Caco-2 (cell line): ENCODE data around the gene TRPM2. TPM values are rescaled to one million over a fixed set of nuclear protein-coding genes. Genes with fewer than 3 reads are reported as not detected.
A peak's percentile ranks its signal among the peaks of the same experiment; 100 is the strongest.

ENCODE experiments used
- BruUV-seq: library from RNA; stranded (reverse); fragments of 400-500 nt; replicated peaks from 2 replicates; lab custom pipeline; 2021; lab: Mats Ljungman, UMichigan
- CTCF ChIA-PET: fragments of 300-600 bp; sonication (Branson Sonifier 250); formaldehyde crosslinking; loops from one replicate; lab custom pipeline; 2022; ENCODE audit warnings: antibody characterized with exemption; lab: Charles Lee
- POLR2A ChIA-PET: fragments of 300-600 bp; sonication (Branson Sonifier 250); formaldehyde crosslinking; loops from one replicate; lab custom pipeline; 2022; ENCODE audit warnings: antibody characterized with exemption; lab: Charles Lee
- DNase-seq, 2 experiments: peaks; one replicate each; pipeline versions ENCODE4 v3.0.0 to v3.0.0-alpha.2; 2020 to 2022
- H3K27me3 ChIP-seq: replicated peaks from 2 replicates; pipeline ENCODE4 v1.6.0; 2011; ENCODE audit warnings: low read length; ENCODE audit not compliant: control insufficient read depth, insufficient read depth
- H3K36me3 ChIP-seq: 2 replicates; pipeline ENCODE4 v1.5.1; 2011; ENCODE audit warnings: low read length; ENCODE audit not compliant: control insufficient read depth, insufficient read depth
- H3K4me1 ChIP-seq: fragments of 250-450 bp; sonication (Bioruptor Pico); 2 replicates; pipeline ENCODE4 v1.5.1; 2020; ENCODE audit warnings: mild to moderate bottlenecking
- H3K4me3 ChIP-seq: 2 replicates; pipeline ENCODE4 v1.5.1; 2011; ENCODE audit warnings: low read depth, mild to moderate bottlenecking, control low read depth, low read length
- H3K9me3 ChIP-seq: fragments of 250-450 bp; sonication (Bioruptor Pico); 2 replicates; pipeline ENCODE4 v1.5.1; 2020; ENCODE audit warnings: mild to moderate bottlenecking, moderate library complexity
- H3K27ac Mint-ChIP-seq: one replicate; pipeline ENCODE4 v1.8.0; 2022; ENCODE audit warnings: mixed read lengths; ENCODE audit not compliant: unreplicated experiment
- H3K27me3 Mint-ChIP-seq: one replicate; pipeline ENCODE4 v1.8.0; 2022; ENCODE audit warnings: mixed read lengths; ENCODE audit not compliant: insufficient read depth, unreplicated experiment
- H3K36me3 Mint-ChIP-seq: one replicate; pipeline ENCODE4 v1.8.0; 2022; ENCODE audit warnings: mild to moderate bottlenecking, mixed read lengths; ENCODE audit not compliant: insufficient read depth, unreplicated experiment
- H3K4me1 Mint-ChIP-seq: one replicate; pipeline ENCODE4 v1.8.0; 2022; ENCODE audit warnings: low read depth, mixed read lengths; ENCODE audit not compliant: unreplicated experiment
- H3K4me3 Mint-ChIP-seq: one replicate; pipeline ENCODE4 v1.8.0; 2022; ENCODE audit warnings: mild to moderate bottlenecking, moderate library complexity, mixed read lengths; ENCODE audit not compliant: unreplicated experiment
- H3K9me3 Mint-ChIP-seq: one replicate; pipeline ENCODE4 v1.8.0; 2022; ENCODE audit warnings: mixed read lengths; ENCODE audit not compliant: unreplicated experiment
- intact Hi-C: fragments of 100-400 bp; cut with micrococcal nuclease; formaldehyde crosslinking; loops from one replicate; pipeline ENCODE4 v1.10.0; 2022; ENCODE audit not compliant: unreplicated experiment
- total RNA-seq: library from RNA; stranded (reverse); gene quantifications from 2 replicates; pipeline ENCODE4 v1.2.3, GENCODE V29; 2022
- TF ChIP-seq, protein P1 (sequence below), 2 experiments: fragments of 200-600 bp in 1 of 2; IDR thresholded peaks; 1 replicate in 1 of 2; 2 replicates in 1 of 2; pipeline versions ENCODE4 v1.5.1 to v1.8.0; 2011 to 2022; ENCODE audit warnings: antibody characterized with exemption in 1 of 2, control low read depth in 1 of 2, inconsistent platforms in 1 of 2, low read depth in 1 of 2, low read length in 1 of 2, mild to moderate bottlenecking in 1 of 2, moderate library complexity in 1 of 2; ENCODE audit not compliant: insufficient read depth in 1 of 2, severe bottlenecking in 1 of 2, unreplicated experiment in 1 of 2

TRPM2 gene
- total RNA-seq, 1 experiment from 2014 or later, result 0.20 TPM

DNA sequence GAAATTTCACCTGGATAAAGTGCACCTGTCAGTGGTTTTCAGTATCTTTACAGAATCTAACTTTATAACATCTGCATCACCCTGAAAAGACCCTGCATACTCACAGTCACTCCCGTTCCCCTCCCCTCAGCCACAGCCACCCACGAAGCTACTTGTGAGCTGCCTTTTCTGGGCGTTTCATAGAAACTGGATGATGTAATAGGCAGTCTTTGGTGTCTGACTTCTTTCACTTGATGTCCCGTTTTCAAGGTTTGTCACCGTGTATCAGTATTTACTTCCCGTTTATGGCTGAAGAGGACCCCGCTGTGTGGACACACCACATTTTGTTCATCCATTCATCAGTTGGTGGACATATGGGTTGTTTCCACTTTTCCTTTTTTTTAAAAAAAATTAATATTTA, 54.1 kb downstream of the TRPM2 start:
- H3K36me3 Mint-ChIP-seq, result peaks cover 17% of the 10 kb centered on the region
- CTCF ChIA-PET, result no interaction called here
- no peaks in the 10 kb centered on the region for H3K4me1 Mint-ChIP-seq
- no peak overlapping the region for H3K4me3 Mint-ChIP-seq
- peaks cover 2% of the 10 kb centered on the region for H3K27me3 Mint-ChIP-seq
- no peaks in the 10 kb centered on the region for H3K36me3 ChIP-seq
- peaks cover 13% of the 10 kb centered on the region for H3K9me3 Mint-ChIP-seq
- BruUV-seq, result no TSS peak
- TF ChIP-seq, protein P1, sequence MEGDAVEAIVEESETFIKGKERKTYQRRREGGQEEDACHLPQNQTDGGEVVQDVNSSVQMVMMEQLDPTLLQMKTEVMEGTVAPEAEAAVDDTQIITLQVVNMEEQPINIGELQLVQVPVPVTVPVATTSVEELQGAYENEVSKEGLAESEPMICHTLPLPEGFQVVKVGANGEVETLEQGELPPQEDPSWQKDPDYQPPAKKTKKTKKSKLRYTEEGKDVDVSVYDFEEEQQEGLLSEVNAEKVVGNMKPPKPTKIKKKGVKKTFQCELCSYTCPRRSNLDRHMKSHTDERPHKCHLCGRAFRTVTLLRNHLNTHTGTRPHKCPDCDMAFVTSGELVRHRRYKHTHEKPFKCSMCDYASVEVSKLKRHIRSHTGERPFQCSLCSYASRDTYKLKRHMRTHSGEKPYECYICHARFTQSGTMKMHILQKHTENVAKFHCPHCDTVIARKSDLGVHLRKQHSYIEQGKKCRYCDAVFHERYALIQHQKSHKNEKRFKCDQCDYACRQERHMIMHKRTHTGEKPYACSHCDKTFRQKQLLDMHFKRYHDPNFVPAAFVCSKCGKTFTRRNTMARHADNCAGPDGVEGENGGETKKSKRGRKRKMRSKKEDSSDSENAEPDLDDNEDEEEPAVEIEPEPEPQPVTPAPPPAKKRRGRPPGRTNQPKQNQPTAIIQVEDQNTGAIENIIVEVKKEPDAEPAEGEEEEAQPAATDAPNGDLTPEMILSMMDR (IDR thresholded peaks at IDR 0.05; ENCODE audit: insufficient read depth in 1 of 2, low read depth in 1 of 2, low read length in 1 of 2, severe bottlenecking in 1 of 2, unreplicated experiment in 1 of 2), result no peak
- POLR2A ChIA-PET, result no interaction called here
- no peaks in the 10 kb centered on the region for H3K4me1 ChIP-seq
- intact Hi-C loops, result no loop called here
- H3K27ac Mint-ChIP-seq, result no peak overlapping the region
- no peak overlapping the region for H3K4me3 ChIP-seq
- H3K9me3 ChIP-seq, result peaks cover 4% of the 10 kb centered on the region
- H3K27me3 ChIP-seq, result no peaks in the 10 kb centered on the region
- DNase-seq, result no peak

DNA sequence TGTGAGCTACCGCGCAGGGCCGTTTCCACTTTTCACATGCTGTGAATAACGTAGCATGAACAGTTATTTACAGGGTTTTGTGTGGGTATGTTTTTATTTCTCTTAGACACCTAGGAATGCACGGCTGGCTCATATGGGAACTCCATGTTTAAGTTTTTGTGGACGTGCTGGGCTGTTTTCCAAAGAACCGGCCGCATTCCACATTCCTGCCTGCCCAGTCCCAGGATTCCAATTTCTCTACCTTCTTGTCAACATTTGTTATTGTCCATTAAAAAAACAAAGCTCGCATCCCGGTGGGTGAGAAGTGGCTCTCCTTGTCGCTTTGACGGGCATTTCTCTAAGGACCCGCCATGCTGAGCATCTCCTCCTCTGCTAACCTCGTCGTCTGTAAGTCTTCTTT, 54.8 kb downstream of the TRPM2 start:
- Mint-ChIP-seq H3K27me3 (peaks cover 4% of the 10 kb centered on the region), H3K36me3 (peaks cover 17% of the 10 kb centered on the region), H3K4me3 (no peak overlapping the region), H3K9me3 (peaks cover 13% of the 10 kb centered on the region), H3K27ac (peak overlapping the region; percentile 51), H3K4me1 (no peaks in the 10 kb centered on the region)
- peaks cover 4% of the 10 kb centered on the region for H3K9me3 ChIP-seq
- intact Hi-C loops, result no loop called here
- no peaks in the 10 kb centered on the region for H3K36me3 ChIP-seq
- H3K4me3 ChIP-seq, result no peak overlapping the region
- CTCF ChIA-PET, result no interaction called here
- H3K4me1 ChIP-seq, result no peaks in the 10 kb centered on the region
- TF ChIP-seq, protein P1 (IDR thresholded peaks at IDR 0.05; ENCODE audit: insufficient read depth in 1 of 2, low read depth in 1 of 2, low read length in 1 of 2, severe bottlenecking in 1 of 2, unreplicated experiment in 1 of 2), result no peak
- POLR2A ChIA-PET, result no interaction called here
- no TSS peak for BruUV-seq
- H3K27me3 ChIP-seq, result no peaks in the 10 kb centered on the region
- DNase-seq, result no peak

DNA sequence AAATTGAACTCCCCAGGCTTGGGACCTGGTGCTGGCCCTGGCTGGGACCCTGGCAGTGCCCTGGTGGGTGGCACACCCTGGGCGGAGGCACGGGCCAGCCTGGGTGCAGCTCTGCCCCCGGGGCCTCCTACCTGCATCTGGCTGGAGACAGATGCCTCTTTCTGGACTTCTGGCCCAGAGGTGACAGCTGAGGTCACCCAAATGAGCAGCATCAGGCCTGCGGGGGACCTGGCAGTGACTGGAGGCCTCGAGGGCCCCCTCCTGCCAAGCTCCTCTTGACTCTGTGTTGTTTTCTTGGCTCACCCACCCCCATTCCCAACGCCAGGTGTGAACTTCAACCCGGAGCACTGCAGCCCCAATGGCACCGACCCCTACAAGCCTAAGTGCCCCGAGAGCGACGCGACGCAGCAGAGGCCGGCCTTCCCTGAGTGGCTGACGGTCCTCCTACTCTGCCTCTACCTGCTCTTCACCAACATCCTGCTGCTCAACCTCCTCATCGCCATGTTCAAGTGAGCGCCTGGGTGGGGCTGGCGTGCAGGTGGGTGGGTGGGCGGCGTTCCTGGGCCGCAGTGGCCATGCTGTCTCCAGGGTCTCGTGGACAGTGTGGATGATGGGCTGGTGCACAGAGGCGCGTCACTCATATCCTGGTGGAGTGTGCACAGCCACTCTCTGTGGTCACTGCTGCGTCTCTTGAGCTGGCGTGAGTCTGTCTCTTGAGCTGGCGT, 60.3 kb downstream of the TRPM2 start:
- POLR2A ChIA-PET, result no interaction called here
- intact Hi-C loops, result no loop called here

More for the DNA sequence above, 60.3 kb downstream of the TRPM2 start:
- H3K4me1 ChIP-seq, result no peaks in the 10 kb centered on the region
- Mint-ChIP-seq H3K9me3 (peaks cover 9% of the 10 kb centered on the region), H3K4me3 (no peak overlapping the region), H3K27me3 (peaks cover 4% of the 10 kb centered on the region), H3K4me1 (no peaks in the 10 kb centered on the region), H3K36me3 (no peaks in the 10 kb centered on the region), H3K27ac (no peak overlapping the region)
- H3K4me3 ChIP-seq, result no peak overlapping the region
- no peaks in the 10 kb centered on the region for H3K36me3 ChIP-seq
- no peaks in the 10 kb centered on the region for H3K27me3 ChIP-seq
- no TSS peak for BruUV-seq
- TF ChIP-seq, protein P1 (IDR thresholded peaks at IDR 0.05; ENCODE audit: insufficient read depth in 1 of 2, low read depth in 1 of 2, low read length in 1 of 2, severe bottlenecking in 1 of 2, unreplicated experiment in 1 of 2), result no peak
- no peaks in the 10 kb centered on the region; the same call in 1 of the 2 replicates for H3K9me3 ChIP-seq
- CTCF ChIA-PET, result no interaction called here
- peak in 1 of 2 experiments; percentile 17 for DNase-seq
